Inflammatory macrophage treated with lipopolysaccharide for 4 hours (primary cell): ENCODE measurements around the gene CDH12.

Source experiments
- DNase-seq: peaks from one replicate; pipeline ENCODE4 v3.0.0-alpha.2; 2020

The CDH12 gene

GRCh38 chr5:21807953-21808352, 1045.2 kb downstream of the CDH12 start:
- DNase-seq: peak; percentile 83

- DNase-seq: peak; percentile 82
Measured at GRCh38 chr5:21806943-21807342, 1046.2 kb downstream of the CDH12 start.

- no peak for DNase-seq
Measured at GRCh38 chr5:21806271-21806670, 1046.9 kb downstream of the CDH12 start.

- peak; percentile 42 for DNase-seq
Measured at GRCh38 chr5:21802869-21803490, 1050.2 kb downstream of the CDH12 start.

GRCh38 chr5:21802100-21802499, 1051.0 kb downstream of the CDH12 start:
- DNase-seq: no peak

- DNase-seq: no peak
Measured at GRCh38 chr5:21792748-21793147, 1060.4 kb downstream of the CDH12 start.

GRCh38 chr5:21791304-21791703, 1061.8 kb downstream of the CDH12 start:
- no peak for DNase-seq

- DNase-seq: no peak
Measured at GRCh38 chr5:21784487-21784886, 1068.7 kb downstream of the CDH12 start.

GRCh38 chr5:21783074-21783679, 1070.0 kb downstream of the CDH12 start:
- DNase-seq: no peak

- no peak for DNase-seq
Measured at GRCh38 chr5:21776466-21776865, 1076.7 kb downstream of the CDH12 start.

- DNase-seq: no peak
Measured at GRCh38 chr5:21774801-21775200, 1078.3 kb downstream of the CDH12 start.

GRCh38 chr5:21774281-21774680, 1078.9 kb downstream of the CDH12 start:
- no peak for DNase-seq

GRCh38 chr5:21773456-21773855, 1079.7 kb downstream of the CDH12 start:
- no peak for DNase-seq

- peak; percentile 62 for DNase-seq
Measured at GRCh38 chr5:21765406-21765805, 1087.7 kb downstream of the CDH12 start.

- no peak for DNase-seq
Measured at GRCh38 chr5:21739096-21739495, 1114.0 kb downstream of the CDH12 start.

- DNase-seq: no peak
Measured at GRCh38 chr5:21723500-21723899, 1129.6 kb downstream of the CDH12 start.

GRCh38 chr5:21711866-21712758, 1141.0 kb downstream of the CDH12 start:
- no peak for DNase-seq

- no peak for DNase-seq
Measured at GRCh38 chr5:21709770-21710169, 1143.4 kb downstream of the CDH12 start.

GRCh38 chr5:21704974-21705668, 1148.0 kb downstream of the CDH12 start:
- no peak for DNase-seq

- no peak for DNase-seq
Measured at GRCh38 chr5:21701317-21701716, 1151.8 kb downstream of the CDH12 start.
